Hepatocyte (in vitro differentiated cells): ENCODE data around the gene NDUFAF4. TPM values are rescaled to one million over a fixed set of nuclear protein-coding genes. Genes with fewer than 3 reads are reported as not detected.
A peak's percentile ranks its signal among the peaks of the same experiment; 100 is the strongest.

Source experiments
- DNase-seq: peaks from one replicate; pipeline ENCODE4 v3.0.0-alpha.2; 2016; ENCODE audit warnings: low spot score
- H2AFZ ChIP-seq: fragments of 200-600 bp; sonication (generic); 2 replicates; pipeline ENCODE4 v1.6.0; 2016; ENCODE audit warnings: antibody characterized with exemption, mild to moderate bottlenecking
- H3K27ac ChIP-seq: fragments of 200-600 bp; sonication (generic); 2 replicates; pipeline ENCODE4 v1.5.1; 2016; ENCODE audit warnings: mild to moderate bottlenecking
- H3K27me3 ChIP-seq: fragments of 200-600 bp; sonication (generic); 2 replicates; pipeline ENCODE4 v1.6.1; 2016
- H3K36me3 ChIP-seq: fragments of 200-600 bp; sonication (generic); replicated peaks from 2 replicates; pipeline ENCODE4 v1.5.1; 2016; ENCODE audit warnings: low read depth; ENCODE audit not compliant: insufficient read depth
- H3K4me1 ChIP-seq: fragments of 200-600 bp; sonication (generic); 2 replicates; pipeline ENCODE4 v1.5.1; 2016; ENCODE audit warnings: mild to moderate bottlenecking, moderate library complexity; ENCODE audit not compliant: insufficient read depth
- H3K4me2 ChIP-seq: fragments of 200-600 bp; sonication (generic); 2 replicates; pipeline ENCODE4 v1.6.0; 2016
- H3K4me3 ChIP-seq: fragments of 200-600 bp; sonication (generic); 2 replicates; pipeline ENCODE4 v1.5.1; 2016; ENCODE audit warnings: mild to moderate bottlenecking
- H3K79me2 ChIP-seq: fragments of 200-600 bp; sonication (generic); 2 replicates; pipeline ENCODE4 v1.6.0; 2017; ENCODE audit warnings: mild to moderate bottlenecking
- H3K9me2 ChIP-seq: fragments of 200-600 bp; sonication (generic); replicated peaks from 2 replicates; pipeline ENCODE4 v1.6.0; 2017; ENCODE audit warnings: mild to moderate bottlenecking; ENCODE audit not compliant: insufficient read depth
- H3K9me3 ChIP-seq: fragments of 200-600 bp; sonication (generic); 2 replicates; pipeline ENCODE4 v1.5.1; 2016; ENCODE audit warnings: low read depth, mild to moderate bottlenecking
- H4K20me1 ChIP-seq: fragments of 200-600 bp; sonication (generic); 2 replicates; pipeline ENCODE4 v1.6.0; 2016; ENCODE audit warnings: mild to moderate bottlenecking; ENCODE audit not compliant: insufficient read depth, poor library complexity, severe bottlenecking
- CTCF ChIP-seq: fragments of 200-600 bp; sonication (generic); IDR thresholded peaks from 2 replicates; pipeline ENCODE4 v1.5.1; 2016; ENCODE audit warnings: antibody characterized with exemption, mild to moderate bottlenecking; ENCODE audit not compliant: poor library complexity
- EZH2 ChIP-seq: fragments of 200-600 bp; sonication (generic); IDR thresholded peaks from 2 replicates; pipeline ENCODE4 v1.6.1; 2016; ENCODE audit warnings: antibody characterized with exemption, mild to moderate bottlenecking, borderline replicate concordance
- EZH2phosphoT487 ChIP-seq: fragments of 200-600 bp; sonication (generic); IDR thresholded peaks from one replicate; pipeline ENCODE4 v1.6.1; 2018; ENCODE audit warnings: antibody characterized with exemption, mild to moderate bottlenecking, low read depth, moderate library complexity; ENCODE audit not compliant: unreplicated experiment, severe bottlenecking
- WGBS: methylation state at CpG from one replicate; pipeline ENCODE4 v1.1.6; 2016; ENCODE audit warnings: low lambda C conversion rate; ENCODE audit errors: missing lambda C conversion rate; 5-methylcytosine and 5-hydroxymethylcytosine counted together
- polyA plus RNA-seq: library from polyadenylated mRNA; unstranded; fragments of >200 nt; fragmentation: Nextera tagmentation; extraction: Ambion mirVana; gene quantifications from 2 replicates; pipeline ENCODE4 v1.2.1, GENCODE V29; 2016
- total RNA-seq: library from RNA; depleted of rRNA; stranded (reverse); fragments of >200 nt; gene quantifications from 2 replicates; pipeline ENCODE4 v1.2.3, GENCODE V29; 2014

NDUFAF4 gene
- total and polyA plus RNA-seq, 2 experiments from 2014 or later = 39.1 to 62.4 TPM

GRCh38 chr6:96923400-96923799 is 25.7 kb upstream of the NDUFAF4 start:
- WGBS = 88% methylated on average over 3 of the region's 3 CpGs
- H3K9me3 ChIP-seq = no peaks in the 10 kb centered on the region
- no peak for TF ChIP-seq EZH2
- no peak for TF ChIP-seq CTCF
- no peak for TF ChIP-seq EZH2phosphoT487
- peaks cover 4% of the 10 kb centered on the region for H3K4me1 ChIP-seq
- peaks cover 33% of the 10 kb centered on the region for H3K27me3 ChIP-seq
- H3K9me2 ChIP-seq = no peaks in the 10 kb centered on the region
- H3K4me3 ChIP-seq = no peak overlapping the region
- no peaks in the 10 kb centered on the region for H3K79me2 ChIP-seq
- no peak for DNase-seq
- H2AFZ ChIP-seq = peak overlapping the region; percentile 95
- no peaks in the 10 kb centered on the region for H4K20me1 ChIP-seq
- peak overlapping the region; percentile 96 for H3K4me2 ChIP-seq
- H3K36me3 ChIP-seq = no peaks in the 10 kb centered on the region
- H3K27ac ChIP-seq = peak overlapping the region; percentile 90

- Histone ChIP-seq H3K9me3 (no peaks in the 10 kb centered on the region), H3K9me2 (no peaks in the 10 kb centered on the region), H3K36me3 (no peaks in the 10 kb centered on the region), H3K4me3 (no peak overlapping the region), H2AFZ (no peak overlapping the region), H3K79me2 (no peaks in the 10 kb centered on the region), H3K4me1 (no peaks in the 10 kb centered on the region), H4K20me1 (no peaks in the 10 kb centered on the region), H3K27ac (no peak overlapping the region), H3K27me3 (peaks cover 27% of the 10 kb centered on the region), H3K4me2 (no peak overlapping the region)
- 81% methylated on average over 1 of the region's 1 CpG for WGBS
- no peak for DNase-seq
- TF ChIP-seq EZH2 = no peak
- TF ChIP-seq CTCF = no peak
- TF ChIP-seq EZH2phosphoT487 = no peak
Measured at GRCh38 chr6:96917098-96917497, 19.4 kb upstream of the NDUFAF4 start.

GRCh38 chr6:96913621-96914020 is 15.9 kb upstream of the NDUFAF4 start:
- Histone ChIP-seq H3K9me2 (no peaks in the 10 kb centered on the region), H2AFZ (no peak overlapping the region), H3K9me3 (no peaks in the 10 kb centered on the region), H3K79me2 (no peaks in the 10 kb centered on the region), H3K36me3 (no peaks in the 10 kb centered on the region), H3K4me2 (no peak overlapping the region), H3K27me3 (peaks cover 11% of the 10 kb centered on the region), H3K4me3 (no peak overlapping the region), H4K20me1 (no peaks in the 10 kb centered on the region), H3K4me1 (no peaks in the 10 kb centered on the region), H3K27ac (no peak overlapping the region)
- DNase-seq = no peak
- TF ChIP-seq EZH2 = no peak
- no peak for TF ChIP-seq CTCF
- no peak for TF ChIP-seq EZH2phosphoT487
- 68% methylated on average over 3 of the region's 3 CpGs for WGBS

GRCh38 chr6:96911751-96912150 is 14.1 kb upstream of the NDUFAF4 start:
- 94% methylated on average over 4 of the region's 4 CpGs for WGBS
- Histone ChIP-seq H3K36me3 (no peaks in the 10 kb centered on the region), H3K27me3 (peaks cover 7% of the 10 kb centered on the region), H3K4me2 (no peak overlapping the region), H3K9me3 (no peaks in the 10 kb centered on the region), H3K4me1 (no peaks in the 10 kb centered on the region), H3K9me2 (no peaks in the 10 kb centered on the region), H4K20me1 (no peaks in the 10 kb centered on the region), H3K4me3 (no peak overlapping the region), H3K79me2 (no peaks in the 10 kb centered on the region), H3K27ac (no peak overlapping the region), H2AFZ (no peak overlapping the region)
- TF ChIP-seq CTCF = no peak
- TF ChIP-seq EZH2phosphoT487 = no peak
- TF ChIP-seq EZH2 = no peak
- no peak for DNase-seq
